WTC11 (cell line): ENCODE measurements around the gene CLN5. TPM values are rescaled to one million over a fixed set of nuclear protein-coding genes. Genes with fewer than 3 reads are reported as not detected.

Source experiments
- E2F1 ChIP-seq: sonication (generic); formaldehyde crosslinking; IDR thresholded peaks from 2 replicates; pipeline ENCODE4 v1.8.0; 2022; ENCODE audit warnings: mild to moderate bottlenecking, missing genetic modification reagents
- ELF4 ChIP-seq: sonication (generic); formaldehyde crosslinking; IDR thresholded peaks from 2 replicates; pipeline ENCODE4 v1.8.1; 2022; ENCODE audit warnings: low read depth, mild to moderate bottlenecking, moderate library complexity, missing genetic modification reagents
- FOXJ3 ChIP-seq: sonication (generic); formaldehyde crosslinking; IDR thresholded peaks from 2 replicates; pipeline ENCODE4 v1.9.0; 2021; ENCODE audit warnings: missing genetic modification reagents, mild to moderate bottlenecking, borderline replicate concordance
- FOXK1 ChIP-seq: sonication (generic); formaldehyde crosslinking; IDR thresholded peaks from 2 replicates; pipeline ENCODE4 v1.8.0; 2022; ENCODE audit warnings: mild to moderate bottlenecking, moderate library complexity, missing genetic modification reagents
- GTF2I ChIP-seq: fragments of 250-450 bp; sonication (Bioruptor Pico); conservative IDR thresholded peaks from 2 replicates; pipeline ENCODE4 v1.4.0; 2021; ENCODE audit warnings: mild to moderate bottlenecking
- HMGXB4 ChIP-seq: sonication (generic); formaldehyde crosslinking; IDR thresholded peaks from 2 replicates; pipeline ENCODE4 v1.8.1; 2023; ENCODE audit warnings: mild to moderate bottlenecking, moderate library complexity, missing genetic modification reagents
- JUN ChIP-seq: sonication (generic); formaldehyde crosslinking; IDR thresholded peaks from 2 replicates; pipeline ENCODE4 v1.8.0; 2023; ENCODE audit warnings: mild to moderate bottlenecking, missing genetic modification reagents
- MAX ChIP-seq: sonication (generic); formaldehyde crosslinking; IDR thresholded peaks from 2 replicates; pipeline ENCODE4 v1.8.0; 2022; ENCODE audit warnings: mild to moderate bottlenecking, missing genetic modification reagents
- MYBL2 ChIP-seq: sonication (generic); formaldehyde crosslinking; IDR thresholded peaks from 2 replicates; pipeline ENCODE4 v1.8.1; 2023; ENCODE audit warnings: mild to moderate bottlenecking, moderate library complexity, missing genetic modification reagents
- NR3C1 ChIP-seq: sonication (generic); formaldehyde crosslinking; conservative IDR thresholded peaks from 2 replicates; pipeline ENCODE4 v1.8.1; 2023; ENCODE audit warnings: low read depth, mild to moderate bottlenecking, missing genetic modification reagents
- PRRX2 ChIP-seq: fragments of 250-450 bp; sonication (Bioruptor Pico); IDR thresholded peaks from 2 replicates; pipeline ENCODE4 v1.8.0; 2021; ENCODE audit warnings: mild to moderate bottlenecking
- STAT6 ChIP-seq: sonication (generic); formaldehyde crosslinking; conservative IDR thresholded peaks from 2 replicates; pipeline ENCODE4 v1.8.1; 2023; ENCODE audit warnings: mild to moderate bottlenecking, low read depth, missing genetic modification reagents, moderate library complexity
- TCF7 ChIP-seq: sonication (generic); formaldehyde crosslinking; IDR thresholded peaks from 2 replicates; pipeline ENCODE4 v1.8.0; 2022; ENCODE audit warnings: mild to moderate bottlenecking, low read depth, missing genetic modification reagents, moderate library complexity
- TEAD1 ChIP-seq: sonication (generic); formaldehyde crosslinking; IDR thresholded peaks from 2 replicates; pipeline ENCODE4 v1.8.0; 2022; ENCODE audit warnings: mild to moderate bottlenecking, missing genetic modification reagents
- TP53 ChIP-seq: sonication (generic); formaldehyde crosslinking; IDR thresholded peaks from 2 replicates; pipeline ENCODE4 v1.8.1; 2023; ENCODE audit warnings: mild to moderate bottlenecking, missing genetic modification reagents
- ZNF232 ChIP-seq: sonication (generic); formaldehyde crosslinking; IDR thresholded peaks from 2 replicates; pipeline ENCODE4 v1.8.0; 2022; ENCODE audit warnings: mild to moderate bottlenecking, missing genetic modification reagents
- ZNF317 ChIP-seq: sonication (generic); formaldehyde crosslinking; IDR thresholded peaks from 2 replicates; pipeline ENCODE4 v1.8.1; 2023; ENCODE audit warnings: low read depth, mild to moderate bottlenecking, moderate library complexity, missing genetic modification reagents, borderline replicate concordance
- ZNF396 ChIP-seq: fragments of 250-450 bp; sonication (Bioruptor Pico); IDR thresholded peaks from 2 replicates; pipeline ENCODE4 v1.8.0; 2021; ENCODE audit warnings: mild to moderate bottlenecking, moderate library complexity, borderline replicate concordance
- ZNF532 ChIP-seq: fragments of 250-450 bp; sonication (Bioruptor Pico); IDR thresholded peaks from 2 replicates; pipeline ENCODE4 v1.9.0; 2021; ENCODE audit warnings: mild to moderate bottlenecking, borderline replicate concordance
- ZNF671 ChIP-seq: fragments of 250-450 bp; sonication (Bioruptor Pico); IDR thresholded peaks from 2 replicates; pipeline ENCODE4 v1.8.0; 2021; ENCODE audit warnings: mild to moderate bottlenecking
- total RNA-seq: library from RNA; stranded (reverse); gene quantifications from 3 replicates; pipeline ENCODE4 v1.2.3, GENCODE V29; 2021
- TF ChIP-seq, protein P1 (sequence below): sonication (generic); formaldehyde crosslinking; IDR thresholded peaks from 2 replicates; pipeline ENCODE4 v1.8.0; 2022; ENCODE audit warnings: mild to moderate bottlenecking, missing genetic modification reagents

The CLN5 gene
- total RNA-seq, 1 experiment from 2014 or later, result 9.2 TPM

DNA sequence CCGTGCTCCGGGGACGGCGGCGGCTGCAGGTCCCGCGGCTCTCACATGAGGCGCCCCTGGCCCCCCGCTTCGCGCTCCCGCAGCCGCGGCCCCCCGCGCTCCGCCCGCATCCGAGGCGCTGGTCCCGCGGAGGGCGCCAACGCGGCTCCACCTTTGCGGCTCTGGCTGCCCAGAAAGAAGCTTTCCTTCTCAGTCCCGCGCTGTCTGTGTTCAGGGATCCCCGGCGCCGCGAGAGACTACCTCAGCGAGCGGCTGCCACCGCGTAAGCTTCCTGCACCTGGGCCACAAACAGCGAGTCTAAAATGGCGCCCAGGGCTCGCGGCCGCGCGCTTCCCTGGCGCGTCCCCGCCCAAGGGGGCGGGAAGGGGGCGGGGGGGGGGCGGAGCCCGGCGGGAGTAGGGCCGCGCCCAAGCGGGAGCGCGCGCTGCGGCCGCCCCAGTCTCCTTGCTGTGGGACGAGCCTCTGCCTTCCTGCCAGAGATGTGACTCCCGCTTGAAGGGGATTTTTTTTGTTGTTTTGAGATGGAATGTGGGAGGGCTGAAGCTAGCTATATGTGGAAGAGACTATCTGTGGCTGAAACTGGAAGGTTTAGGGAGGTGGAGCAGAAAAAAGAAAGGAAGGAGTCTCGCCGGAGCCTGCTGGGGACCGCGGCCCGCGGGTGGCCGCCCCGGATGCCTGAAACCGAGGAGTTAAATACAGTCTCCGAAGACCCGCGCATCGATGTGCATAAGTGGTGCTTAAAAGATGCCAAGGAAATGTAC lies 35.2 kb downstream of the CLN5 start, which contains the start of gene FBXL3 (continued):
- TF ChIP-seq ZNF317 (CRISPR knock-in tag), result no peak
- no peak for TF ChIP-seq TCF7
- TF ChIP-seq PRRX2 (CRISPR knock-in tag), result no peak
- TF ChIP-seq E2F1 (CRISPR knock-in tag), result no peak
- no peak for TF ChIP-seq ZNF232 (CRISPR knock-in tag)
- TF ChIP-seq FOXJ3, result no peak
- no peak for TF ChIP-seq MAX
- no peak for TF ChIP-seq GTF2I
- TF ChIP-seq FOXK1 (CRISPR knock-in tag), result peak; percentile 63; the same call in 1 of the 2 replicates
- TF ChIP-seq TP53 (CRISPR knock-in tag), result peak; percentile 47; the same call in 1 of the 2 replicates
- TF ChIP-seq JUN (CRISPR knock-in tag), result no peak
- peak; percentile 62; the same call in 1 of the 2 replicates for TF ChIP-seq HMGXB4 (CRISPR knock-in tag)
- TF ChIP-seq ELF4 (CRISPR knock-in tag), result no peak
- TF ChIP-seq ZNF671, result no peak
- no peak for TF ChIP-seq STAT6 (CRISPR knock-in tag)
- no peak for TF ChIP-seq ZNF396 (CRISPR knock-in tag)
- no peak for TF ChIP-seq ZNF532 (CRISPR knock-in tag)
- no peak for TF ChIP-seq NR3C1 (CRISPR knock-in tag)
- peak; percentile 40; the same call in 1 of the 2 replicates for TF ChIP-seq MYBL2
- TF ChIP-seq TEAD1 (CRISPR knock-in tag), result no peak
- TF ChIP-seq, protein P1, sequence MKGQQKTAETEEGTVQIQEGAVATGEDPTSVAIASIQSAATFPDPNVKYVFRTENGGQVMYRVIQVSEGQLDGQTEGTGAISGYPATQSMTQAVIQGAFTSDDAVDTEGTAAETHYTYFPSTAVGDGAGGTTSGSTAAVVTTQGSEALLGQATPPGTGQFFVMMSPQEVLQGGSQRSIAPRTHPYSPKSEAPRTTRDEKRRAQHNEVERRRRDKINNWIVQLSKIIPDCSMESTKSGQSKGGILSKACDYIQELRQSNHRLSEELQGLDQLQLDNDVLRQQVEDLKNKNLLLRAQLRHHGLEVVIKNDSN (CRISPR knock-in tag), result no peak
- TF ChIP-seq, all 79 proteins: peak for 9
